HEK293 (cell line): Measurements from ENCODE around the gene CFAP69.

Experiments used
- MYNN ChIP-seq: fragments of 450-650 bp; formaldehyde crosslinking; IDR thresholded peaks from 2 replicates; pipeline ENCODE4 v1.5.1; 2016; ENCODE audit warnings: missing biosample characterization, missing genetic modification characterization, borderline replicate concordance
- TCF7L2 ChIP-seq: IDR thresholded peaks from 2 replicates; pipeline ENCODE4 v1.6.1; 2011; ENCODE audit warnings: low read depth, mild to moderate bottlenecking, inconsistent platforms, low read length, moderate library complexity, borderline replicate concordance
- ZBTB1 ChIP-seq: fragments of 450-650 bp; formaldehyde crosslinking; IDR thresholded peaks from 2 replicates; pipeline ENCODE4 v1.5.1; 2016; ENCODE audit warnings: missing biosample characterization, missing genetic modification characterization
- ZNF23 ChIP-seq: fragments of 450-650 bp; formaldehyde crosslinking; IDR thresholded peaks from 2 replicates; pipeline ENCODE4 v1.5.1; 2016; ENCODE audit warnings: missing biosample characterization, missing genetic modification characterization, borderline replicate concordance
- ZNF549 ChIP-seq: fragments of 450-650 bp; IDR thresholded peaks from 2 replicates; pipeline ENCODE4 v1.5.1; 2018; ENCODE audit warnings: missing biosample characterization, missing genetic modification characterization, mild to moderate bottlenecking, inconsistent platforms, moderate library complexity
- ZNF560 ChIP-seq: fragments of 450-650 bp; formaldehyde crosslinking; IDR thresholded peaks from 2 replicates; pipeline ENCODE4 v1.5.1; 2017; ENCODE audit warnings: missing biosample characterization, missing genetic modification characterization, borderline replicate concordance
- TF ChIP-seq, protein P1 (sequence below): fragments of 450-650 bp; formaldehyde crosslinking; IDR thresholded peaks from 2 replicates; pipeline ENCODE4 v1.5.1; 2016; ENCODE audit warnings: missing biosample characterization, missing genetic modification characterization

DNA sequence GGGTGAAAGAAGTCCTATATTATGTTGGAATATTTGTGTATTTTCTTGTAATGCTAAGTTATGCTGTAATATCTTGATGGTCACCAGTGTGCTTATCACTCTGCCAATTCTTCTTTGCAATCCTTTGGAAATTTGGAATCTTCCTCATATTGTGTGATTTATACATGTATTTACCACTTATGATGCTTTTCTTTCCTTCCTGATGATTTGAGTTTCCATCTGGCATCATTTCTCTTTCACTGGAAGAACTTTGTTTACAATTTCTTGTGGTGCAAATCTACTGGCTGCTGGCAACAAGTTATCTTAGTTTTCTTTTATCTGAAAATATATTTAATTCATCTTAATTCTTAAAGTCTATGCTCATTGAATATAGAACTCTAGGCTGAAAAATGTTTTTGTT lies 29.2 kb downstream of the CFAP69 start:
- TF ChIP-seq ZBTB1 (tag by site-specific recombination) (no peak), ZNF23 (tag by site-specific recombination) (no peak), TCF7L2 (no peak), ZNF560 (tag by site-specific recombination) (no peak), ZNF549 (tag by site-specific recombination) (no peak), MYNN (tag by site-specific recombination) (no peak)
- TF ChIP-seq, protein P1, sequence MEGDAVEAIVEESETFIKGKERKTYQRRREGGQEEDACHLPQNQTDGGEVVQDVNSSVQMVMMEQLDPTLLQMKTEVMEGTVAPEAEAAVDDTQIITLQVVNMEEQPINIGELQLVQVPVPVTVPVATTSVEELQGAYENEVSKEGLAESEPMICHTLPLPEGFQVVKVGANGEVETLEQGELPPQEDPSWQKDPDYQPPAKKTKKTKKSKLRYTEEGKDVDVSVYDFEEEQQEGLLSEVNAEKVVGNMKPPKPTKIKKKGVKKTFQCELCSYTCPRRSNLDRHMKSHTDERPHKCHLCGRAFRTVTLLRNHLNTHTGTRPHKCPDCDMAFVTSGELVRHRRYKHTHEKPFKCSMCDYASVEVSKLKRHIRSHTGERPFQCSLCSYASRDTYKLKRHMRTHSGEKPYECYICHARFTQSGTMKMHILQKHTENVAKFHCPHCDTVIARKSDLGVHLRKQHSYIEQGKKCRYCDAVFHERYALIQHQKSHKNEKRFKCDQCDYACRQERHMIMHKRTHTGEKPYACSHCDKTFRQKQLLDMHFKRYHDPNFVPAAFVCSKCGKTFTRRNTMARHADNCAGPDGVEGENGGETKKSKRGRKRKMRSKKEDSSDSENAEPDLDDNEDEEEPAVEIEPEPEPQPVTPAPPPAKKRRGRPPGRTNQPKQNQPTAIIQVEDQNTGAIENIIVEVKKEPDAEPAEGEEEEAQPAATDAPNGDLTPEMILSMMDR = no peak
